K562 (cell line): ENCODE measurements around the gene ZFYVE16.
"Not testable (repeated sequence)": the region's sequence is repeated elsewhere in the genome, so short reads cannot be mapped to it uniquely, and the experiment has no call there.

Source experiments
- CTCF ChIP-seq, 3 experiments: IDR thresholded peaks in 2 of 3; conservative IDR thresholded peaks in 1 of 3; 2 replicates each; pipeline ENCODE4 v1.5.1; 2011 to 2012; ENCODE audit warnings: low read length in 3 of 3, mild to moderate bottlenecking in 3 of 3, control low read depth in 2 of 3, improper control_type of control experiment in 1 of 3, inconsistent platforms in 1 of 3, low read depth in 1 of 3, mixed read lengths in 1 of 3, moderate library complexity in 1 of 3; ENCODE audit not compliant: insufficient read depth in 2 of 3
- EZH2 ChIP-seq: IDR thresholded peaks from 2 replicates; pipeline ENCODE4 v1.6.1; 2012; ENCODE audit warnings: low read depth, mild to moderate bottlenecking, inconsistent platforms, low read length, borderline replicate concordance
- JUN ChIP-seq, 2 experiments: sonication (generic) in 1 of 2; formaldehyde crosslinking in 1 of 2; IDR thresholded peaks; 2 replicates each; pipeline versions ENCODE4 v1.6.1 to v1.8.0; 2012 to 2022; ENCODE audit warnings: borderline replicate concordance in 2 of 2, mild to moderate bottlenecking in 2 of 2, improper control_type of control experiment in 1 of 2, low read depth in 1 of 2, low read length in 1 of 2, missing genetic modification reagents in 1 of 2
- KLF6 ChIP-seq: fragments of 250-450 bp; sonication (Bioruptor Pico); IDR thresholded peaks from 2 replicates; pipeline ENCODE4 v1.4.0; 2020; ENCODE audit warnings: mild to moderate bottlenecking, moderate library complexity, borderline replicate concordance
- MAX ChIP-seq: sonication (generic); formaldehyde crosslinking; IDR thresholded peaks from 2 replicates; pipeline ENCODE4 v1.9.0; 2022; ENCODE audit warnings: mild to moderate bottlenecking, missing genetic modification reagents
- NCOA1 ChIP-seq: fragments of 450-650 bp; IDR thresholded peaks from 2 replicates; pipeline ENCODE4 v1.6.1; 2016; ENCODE audit warnings: low read depth
- NR1H2 ChIP-seq: sonication (generic); formaldehyde crosslinking; IDR thresholded peaks from 2 replicates; pipeline ENCODE4 v1.4.0; 2020; ENCODE audit warnings: mild to moderate bottlenecking, missing genetic modification reagents
- POLR2A ChIP-seq: fragments of 450-650 bp; conservative IDR thresholded peaks from 2 replicates; pipeline ENCODE4 v1.6.1; 2016
- RERE ChIP-seq: sonication (generic); formaldehyde crosslinking; IDR thresholded peaks from 2 replicates; pipeline ENCODE4 v1.8.0; 2023; ENCODE audit warnings: missing genetic modification reagents, mild to moderate bottlenecking, borderline replicate concordance
- RNF2 ChIP-seq: sonication (generic); IDR thresholded peaks from 2 replicates; pipeline ENCODE4 v1.6.1; 2016
- SP1 ChIP-seq: sonication (generic); formaldehyde crosslinking; IDR thresholded peaks from 2 replicates; pipeline ENCODE4 v1.8.1; 2022; ENCODE audit warnings: mild to moderate bottlenecking, missing genetic modification reagents
- TEAD4 ChIP-seq, 2 experiments: sonication (generic) in 1 of 2; formaldehyde crosslinking in 1 of 2; IDR thresholded peaks; 2 replicates each; pipeline versions ENCODE4 v1.6.1 to v1.8.0; 2012 to 2022; ENCODE audit warnings: borderline replicate concordance in 1 of 2, inconsistent platforms in 1 of 2, low read length in 1 of 2, mild to moderate bottlenecking in 1 of 2, missing genetic modification reagents in 1 of 2
- XRCC5 ChIP-seq: fragments of 200-400 bp; formaldehyde crosslinking; IDR thresholded peaks from 2 replicates; pipeline ENCODE4 v1.6.1; 2017; ENCODE audit warnings: low read depth, mild to moderate bottlenecking, low read length
- ZNF121 ChIP-seq: sonication (generic); formaldehyde crosslinking; conservative IDR thresholded peaks from 2 replicates; pipeline ENCODE4 v1.8.0; 2022; ENCODE audit warnings: missing genetic modification reagents

- TF ChIP-seq RNF2; RERE (CRISPR knock-in tag); POLR2A; ZNF121 (CRISPR knock-in tag); CTCF (IDR thresholded peaks at IDR 0.05 in 2 of 3, conservative IDR thresholded peaks at IDR 0.05 in 1 of 3; ENCODE audit: insufficient read depth in 2 of 3, low read depth in 1 of 3, low read length in 3 of 3); TEAD4 (IDR thresholded peaks at IDR 0.05; ENCODE audit: low read length); TEAD4 (CRISPR knock-in tag; IDR thresholded peaks at IDR 0.05; ENCODE audit: borderline replicate concordance); NCOA1; KLF6 (CRISPR knock-in tag); JUN (IDR thresholded peaks at IDR 0.05; ENCODE audit: borderline replicate concordance, low read depth, low read length); JUN (CRISPR knock-in tag; IDR thresholded peaks at IDR 0.05; ENCODE audit: borderline replicate concordance); EZH2; SP1 (CRISPR knock-in tag); MAX; NR1H2 (CRISPR knock-in tag); XRCC5: not testable (repeated sequence)
These were observed 7.5 kb upstream of the ZFYVE16 start for GRCh38 chr5:80400368-80400767.
